PC-9 (cell line): ENCODE data around the gene BTRC.

Source experiments
- CTCF ChIP-seq: fragments of 200-600 bp; sonication (generic); conservative IDR thresholded peaks from 2 replicates; pipeline ENCODE4 v1.6.1; 2017; ENCODE audit warnings: mixed run types, antibody characterized with exemption, mild to moderate bottlenecking, moderate library complexity
- EZH2 ChIP-seq: fragments of 200-600 bp; sonication (generic); IDR thresholded peaks from 2 replicates; pipeline ENCODE4 v1.8.0; 2017; ENCODE audit warnings: antibody characterized with exemption, low read depth

GRCh38 chr10:101493249-101493648, 139.3 kb downstream of the BTRC start:
- no peak for TF ChIP-seq CTCF
- no peak for TF ChIP-seq EZH2
